GM18868 (cell line): ENCODE measurements around the gene BABAM1.

Experiments used
- ATAC-seq: cut with Tn5 transposase; IDR thresholded peaks from one replicate; pipeline ENCODE4 v1.9.1; 2021; ENCODE audit warnings: mild to moderate bottlenecking, moderate library complexity; ENCODE audit not compliant: unreplicated experiment

Gene BABAM1

DNA sequence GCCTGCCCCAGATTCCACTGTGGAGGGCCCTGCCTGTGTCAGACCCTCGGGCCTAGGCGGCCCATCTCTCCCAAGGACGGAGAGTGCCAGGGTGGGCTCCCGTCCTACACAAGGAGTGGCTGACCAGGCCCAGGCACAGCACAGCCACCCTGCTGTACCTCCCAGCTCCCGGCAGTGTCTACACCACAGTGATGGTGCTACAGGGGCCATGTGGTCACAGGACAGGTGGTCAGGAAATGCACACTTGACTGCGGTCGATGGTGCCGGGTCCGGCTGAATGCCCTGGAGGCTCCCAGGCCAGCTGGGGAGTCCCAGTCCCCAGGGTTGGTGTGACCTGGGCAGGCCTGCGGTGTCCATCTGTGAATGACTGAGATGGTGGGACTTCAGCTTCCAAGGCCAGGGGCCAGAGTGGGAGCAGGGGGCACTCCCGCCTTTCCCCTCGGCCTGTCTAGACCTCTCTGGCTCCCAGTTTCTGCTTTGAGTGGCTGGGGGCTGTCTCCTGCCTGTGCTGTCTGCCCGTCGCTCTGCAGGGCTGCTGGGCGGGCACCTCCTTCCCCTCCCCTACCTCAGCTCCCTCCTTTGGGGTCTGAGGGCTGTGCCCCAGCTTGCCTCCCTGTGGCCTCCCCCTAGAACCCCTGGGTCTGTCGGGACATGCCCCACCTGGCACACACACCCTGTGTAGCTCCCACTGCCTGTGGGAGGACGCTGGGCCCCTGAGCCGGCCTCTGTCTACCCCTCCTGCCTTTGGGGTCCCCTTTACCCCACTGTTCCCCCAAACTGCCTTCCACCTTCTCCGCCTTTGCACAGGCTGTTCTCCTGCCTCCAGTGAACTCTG lies 54.6 kb downstream of the BABAM1 start:
- ATAC-seq = no peak

DNA sequence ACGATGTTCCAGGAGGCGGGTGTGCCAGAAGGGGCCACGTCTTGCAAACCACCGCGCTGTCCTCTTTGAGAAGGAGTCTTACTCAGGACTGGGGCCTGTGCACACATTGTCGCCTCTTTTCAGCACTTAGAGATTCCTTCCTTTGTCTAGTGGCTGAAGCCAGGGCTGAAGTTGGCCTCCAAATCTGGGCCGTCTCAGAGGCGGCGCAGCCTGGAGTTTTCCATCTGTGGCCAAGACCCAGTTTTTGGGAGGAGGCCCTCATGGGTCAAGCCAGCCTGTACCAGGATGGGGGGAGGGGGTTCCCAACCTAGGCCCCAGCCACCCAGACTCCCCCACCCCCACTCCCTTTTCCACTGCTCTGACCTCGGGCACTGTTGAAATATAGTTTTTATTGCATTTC lies 55.6 kb downstream of the BABAM1 start:
- ATAC-seq = no peak

DNA sequence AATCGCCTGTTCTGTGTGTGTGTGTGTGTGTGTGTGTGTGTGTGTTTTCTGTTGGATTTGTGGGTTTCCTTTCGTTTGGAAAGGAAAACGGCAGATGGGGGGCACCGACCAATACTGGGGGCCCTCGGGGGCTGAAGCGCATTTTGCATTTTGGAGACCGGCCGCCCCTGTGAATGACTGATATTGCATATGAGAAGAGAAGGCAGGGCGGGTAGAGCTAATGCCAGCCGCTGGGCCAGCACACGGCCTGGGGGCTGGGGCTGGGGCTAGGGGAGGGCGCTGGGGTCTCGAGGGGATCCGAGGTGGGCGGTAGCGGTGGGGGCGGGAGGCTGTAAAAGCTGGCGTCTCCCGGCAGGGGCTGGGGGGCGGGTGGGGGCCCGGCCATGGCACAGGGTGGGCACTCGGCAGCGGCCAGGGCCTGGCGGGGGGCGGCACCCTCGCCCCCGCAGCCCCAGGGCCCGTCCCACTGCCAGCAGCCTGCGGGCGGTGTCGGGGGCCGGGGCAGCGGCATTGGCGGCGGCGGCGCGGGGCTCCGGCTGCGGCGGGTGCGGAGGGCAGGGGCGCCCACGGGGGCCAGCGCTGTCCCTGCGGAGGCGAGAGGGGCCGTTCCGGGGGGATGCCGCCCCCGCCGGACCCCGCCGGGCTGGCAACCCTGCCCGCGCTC lies 56.2 kb downstream of the BABAM1 start:
- no peak for ATAC-seq

DNA sequence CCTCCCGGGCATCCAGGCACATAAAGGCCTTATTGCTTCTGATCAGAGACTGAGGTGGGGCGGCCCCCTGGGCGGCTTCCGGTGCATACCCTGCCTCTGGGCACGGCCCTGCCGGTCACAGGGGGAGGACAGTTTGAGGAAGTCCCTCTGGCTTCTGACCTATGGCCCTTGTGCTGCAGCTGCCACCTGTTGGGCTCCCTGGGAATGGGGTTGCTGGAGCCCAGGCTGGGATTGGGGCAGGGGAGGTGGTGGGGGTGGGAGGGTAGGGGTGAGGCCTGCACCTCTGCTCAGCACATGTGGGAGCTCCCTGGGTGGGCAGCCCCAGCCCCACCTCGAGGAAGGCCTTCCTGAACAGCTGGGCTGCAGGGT lies 56.7 kb downstream of the BABAM1 start:
- ATAC-seq = no peak

DNA sequence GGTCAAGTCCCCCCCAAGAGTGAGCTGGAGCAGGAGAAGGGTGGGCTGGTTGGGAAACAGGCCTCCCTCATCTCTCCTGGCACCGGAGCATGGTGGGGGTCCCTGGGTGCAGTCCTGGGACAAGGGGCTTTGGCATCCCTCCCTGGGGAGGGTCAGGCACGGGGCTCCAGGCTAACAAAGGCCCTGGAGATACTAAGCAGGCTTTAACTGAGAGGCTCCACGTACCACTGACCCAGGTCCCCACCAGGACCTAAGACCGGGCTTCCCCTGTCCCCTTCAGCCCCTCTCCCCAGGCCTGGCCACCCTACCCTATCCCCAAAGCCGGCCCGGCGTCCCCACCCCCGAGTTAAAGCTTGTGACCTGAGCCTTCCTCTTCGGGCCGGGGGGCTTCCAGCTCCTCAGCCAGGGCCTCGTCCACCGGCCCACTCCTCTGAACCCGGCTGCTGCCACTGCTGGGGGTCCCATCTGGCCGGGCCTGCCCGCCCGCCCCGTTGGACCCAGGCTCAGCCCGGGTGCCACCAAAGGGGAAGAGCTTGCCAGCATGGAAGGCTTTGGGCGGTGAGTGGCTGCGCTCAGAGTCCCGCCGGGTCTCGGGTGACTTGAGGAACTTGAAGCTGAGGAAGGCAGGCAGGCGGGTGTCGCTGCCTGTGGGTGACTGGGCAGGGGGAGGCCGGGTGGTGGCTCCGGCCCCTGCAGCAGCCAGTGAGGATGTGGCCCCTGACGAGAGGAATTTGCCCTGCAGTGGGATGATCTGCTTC lies 57.3 kb downstream of the BABAM1 start:
- no peak for ATAC-seq

DNA sequence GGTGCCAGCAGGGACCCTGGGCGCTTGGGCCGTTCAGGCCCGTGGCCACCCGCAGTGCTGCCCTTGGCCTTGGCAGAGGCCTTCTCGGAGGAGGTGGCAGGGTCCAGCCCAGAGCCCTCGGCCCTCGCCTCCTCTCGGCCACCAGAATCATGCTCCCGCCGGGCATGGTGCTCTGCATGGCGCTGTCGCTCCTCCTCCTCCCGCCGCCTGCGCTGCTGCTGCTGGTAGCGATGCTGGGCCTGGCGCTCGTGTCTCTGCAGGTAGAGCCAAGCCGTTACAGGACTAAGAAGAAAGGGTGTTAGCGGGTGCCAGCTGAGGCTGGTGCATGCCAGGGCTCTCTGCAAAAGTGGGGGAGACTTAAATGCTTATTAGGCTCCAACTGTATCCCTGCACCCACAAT lies 57.9 kb downstream of the BABAM1 start:
- ATAC-seq = no peak

DNA sequence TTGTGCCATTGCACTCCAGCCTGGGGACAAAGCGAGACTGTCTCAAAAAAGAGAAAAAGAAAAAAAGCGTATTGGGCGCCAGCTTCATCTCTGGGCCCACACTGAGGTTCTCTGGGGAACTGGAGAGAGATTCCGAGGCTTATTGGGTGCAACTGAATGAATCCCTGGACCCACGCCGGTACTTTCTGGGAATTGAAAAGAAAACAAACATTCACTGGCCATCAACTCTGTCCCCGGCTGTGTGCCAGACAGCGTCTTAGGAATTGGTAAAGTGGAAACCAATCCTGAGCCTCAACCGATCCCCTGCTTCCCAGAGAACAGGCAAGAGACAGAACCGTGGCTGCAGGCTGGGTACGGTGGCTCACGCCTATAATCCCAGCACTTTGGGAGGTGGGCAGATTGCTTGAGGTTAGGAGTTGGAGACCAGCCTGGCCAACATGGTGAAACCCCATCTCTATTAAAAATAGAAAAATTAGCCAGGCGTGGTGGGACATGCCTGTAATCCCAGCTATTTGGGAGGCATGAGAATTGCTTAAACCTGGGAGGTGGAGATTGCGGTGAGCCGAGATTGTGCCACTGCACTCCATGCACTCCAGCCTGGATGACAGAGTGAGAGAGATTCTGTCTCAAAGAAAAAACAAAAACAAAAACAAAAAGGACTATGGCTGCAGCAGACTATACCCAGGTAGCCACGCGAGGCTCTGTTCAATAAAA lies 58.8 kb downstream of the BABAM1 start:
- no peak for ATAC-seq

DNA sequence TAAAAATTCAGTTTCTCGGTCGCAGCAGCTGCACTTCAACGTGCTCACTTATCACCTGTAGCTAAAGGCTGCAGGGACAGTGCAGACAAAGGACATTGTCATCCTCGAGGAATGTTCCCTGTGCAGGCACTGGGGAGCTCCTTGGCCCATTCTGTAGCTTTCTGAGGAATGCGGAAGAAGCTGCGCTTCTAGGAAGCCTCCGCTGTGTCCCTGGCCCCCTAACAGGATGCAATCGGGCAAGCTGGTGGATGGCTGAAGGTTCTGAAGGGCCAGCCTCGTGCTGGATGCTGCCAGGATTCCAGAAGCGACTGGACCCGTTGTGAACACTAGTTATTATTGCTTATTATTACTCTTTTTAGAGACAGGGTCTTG lies 59.3 kb downstream of the BABAM1 start:
- no peak for ATAC-seq

DNA sequence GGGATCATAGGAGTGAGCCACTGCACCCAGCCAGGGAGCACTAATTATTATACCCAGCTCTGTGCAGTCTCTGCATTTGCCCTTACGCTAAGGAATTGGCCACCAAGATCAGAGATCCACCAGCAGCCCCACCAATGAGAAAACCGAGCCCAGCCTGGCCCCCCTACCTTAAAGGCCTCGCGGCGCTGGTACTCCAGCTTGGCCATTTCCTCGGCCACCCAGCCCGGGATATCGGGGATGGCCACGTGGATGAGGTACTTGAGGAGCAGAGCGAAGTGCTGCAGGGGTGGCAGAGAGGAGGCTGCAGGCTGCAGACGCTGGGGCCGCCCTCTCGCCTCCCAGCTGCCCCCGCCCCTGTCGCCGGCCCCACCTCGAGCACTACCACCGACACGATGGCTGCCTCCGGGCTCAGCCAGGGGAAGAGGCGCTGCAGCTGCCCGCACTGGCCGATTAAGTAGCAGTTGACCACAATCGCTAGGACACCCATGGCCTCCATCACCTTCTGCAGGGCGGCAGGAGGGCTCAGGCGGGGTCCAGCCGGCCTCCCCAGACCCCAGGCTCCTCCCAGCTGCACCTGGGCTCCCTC lies 59.9 kb downstream of the BABAM1 start:
- no peak for ATAC-seq

DNA sequence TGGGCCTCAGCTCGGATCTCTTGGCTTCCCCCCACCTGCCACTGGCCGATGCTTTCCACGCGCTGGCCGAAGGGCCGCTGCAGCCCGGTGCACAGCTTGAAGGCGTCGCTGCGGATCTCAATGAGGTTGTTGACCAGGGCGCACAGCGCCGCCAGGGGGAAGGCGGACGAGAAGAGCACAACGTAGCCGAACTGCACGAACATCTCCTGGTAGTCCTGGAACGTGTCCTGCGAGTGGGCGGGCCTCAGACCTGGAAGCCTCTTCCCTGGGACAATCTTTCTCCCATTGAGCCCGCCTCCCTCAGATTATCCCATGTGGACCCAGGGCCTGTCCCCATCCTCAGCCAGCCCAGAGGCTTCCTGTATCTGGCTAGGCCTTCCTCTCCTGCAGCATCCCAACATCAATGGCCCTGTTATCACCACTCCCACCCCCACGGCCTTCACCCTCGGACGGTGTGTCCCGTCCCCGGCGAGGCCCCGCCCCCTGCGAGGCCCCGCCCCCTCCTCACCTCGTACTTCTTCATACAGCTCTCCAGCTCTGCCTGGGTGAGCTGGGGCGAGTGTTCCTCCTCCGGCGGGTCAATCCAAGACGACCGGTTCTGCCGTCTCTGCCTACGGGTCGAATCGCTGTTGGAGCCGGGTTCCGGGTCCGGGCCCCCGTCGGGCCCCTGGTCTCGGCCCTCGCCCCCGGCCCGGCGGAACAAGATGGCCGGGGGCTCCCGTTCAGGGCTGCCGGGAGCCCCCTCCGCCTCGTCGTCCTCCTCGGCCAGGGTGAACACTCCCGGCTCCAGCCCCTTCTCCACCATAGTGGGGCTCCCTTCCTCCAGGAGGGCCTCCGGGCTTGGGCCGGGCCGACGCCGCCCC lies 60.6 kb downstream of the BABAM1 start:
- no peak for ATAC-seq
